Smooth muscle cell (in vitro differentiated cells): ENCODE measurements around the gene STX2. TPM values are rescaled to one million over a fixed set of nuclear protein-coding genes. Genes with fewer than 3 reads are reported as not detected.

Source experiments
- DNase-seq: peaks from one replicate; lab custom pipeline; 2025; ENCODE audit not compliant: unreplicated experiment; lab: John Stamatoyannopoulos, UW
- H2AFZ ChIP-seq: fragments of 200-600 bp; sonication (generic); 2 replicates; pipeline ENCODE4 v1.6.0; 2016; ENCODE audit warnings: antibody characterized with exemption, low read depth, mild to moderate bottlenecking
- H3F3A ChIP-seq: fragments of 200-600 bp; sonication (generic); 2 replicates; pipeline ENCODE4 v1.6.0; 2017; ENCODE audit warnings: antibody characterized with exemption, low read depth
- H3K27ac ChIP-seq: fragments of 200-600 bp; sonication (generic); 2 replicates; pipeline ENCODE4 v1.5.1; 2016; ENCODE audit warnings: low read depth, mild to moderate bottlenecking
- H3K27me3 ChIP-seq: fragments of 200-600 bp; sonication (generic); 2 replicates; pipeline ENCODE4 v1.6.1; 2016; ENCODE audit warnings: low read depth, mild to moderate bottlenecking
- H3K36me3 ChIP-seq: fragments of 200-600 bp; sonication (generic); 2 replicates; pipeline ENCODE4 v1.5.1; 2016; ENCODE audit warnings: low read depth
- H3K4me1 ChIP-seq: fragments of 200-600 bp; sonication (generic); 2 replicates; pipeline ENCODE4 v1.5.1; 2016; ENCODE audit warnings: low read depth
- H3K4me2 ChIP-seq: fragments of 200-600 bp; sonication (generic); 2 replicates; pipeline ENCODE4 v1.6.0; 2016; ENCODE audit warnings: mild to moderate bottlenecking
- H3K4me3 ChIP-seq: fragments of 200-600 bp; sonication (generic); 2 replicates; pipeline ENCODE4 v1.5.1; 2016; ENCODE audit warnings: mild to moderate bottlenecking
- H3K79me2 ChIP-seq: fragments of 200-600 bp; sonication (generic); 2 replicates; pipeline ENCODE4 v1.6.0; 2016; ENCODE audit warnings: low read depth, mild to moderate bottlenecking
- H3K9ac ChIP-seq: fragments of 200-600 bp; sonication (generic); 2 replicates; pipeline ENCODE4 v1.6.0; 2016; ENCODE audit warnings: low read depth
- H3K9me3 ChIP-seq: fragments of 200-600 bp; sonication (generic); replicated peaks from 2 replicates; pipeline ENCODE4 v1.5.1; 2016; ENCODE audit warnings: low read depth
- H4K20me1 ChIP-seq: fragments of 200-600 bp; sonication (generic); 2 replicates; pipeline ENCODE4 v1.6.0; 2016; ENCODE audit warnings: low read depth
- WGBS: methylation state at CpG from one replicate; pipeline ENCODE4 v1.1.7; 2016; ENCODE audit warnings: low lambda C conversion rate; 5-methylcytosine and 5-hydroxymethylcytosine counted together
- polyA plus RNA-seq: library from polyadenylated mRNA; unstranded; fragments of >200 nt; fragmentation: Nextera tagmentation; extraction: Ambion mirVana; gene quantifications from 2 replicates; pipeline ENCODE4 v1.2.1, GENCODE V29; 2016
- total RNA-seq: library from RNA; depleted of rRNA; stranded (reverse); fragments of >200 nt; gene quantifications from 2 replicates; pipeline ENCODE4 v1.2.3, GENCODE V29; 2014
- TF ChIP-seq, protein P1 (sequence below): fragments of 200-600 bp; sonication (generic); IDR thresholded peaks from 2 replicates; pipeline ENCODE4 v1.5.1; 2017; ENCODE audit warnings: borderline replicate concordance, mild to moderate bottlenecking, antibody characterized with exemption; ENCODE audit not compliant: insufficient read depth, poor library complexity, severe bottlenecking

The STX2 gene
- total and polyA plus RNA-seq, 2 experiments from 2014 or later = 25.3 to 32.8 TPM

DNA sequence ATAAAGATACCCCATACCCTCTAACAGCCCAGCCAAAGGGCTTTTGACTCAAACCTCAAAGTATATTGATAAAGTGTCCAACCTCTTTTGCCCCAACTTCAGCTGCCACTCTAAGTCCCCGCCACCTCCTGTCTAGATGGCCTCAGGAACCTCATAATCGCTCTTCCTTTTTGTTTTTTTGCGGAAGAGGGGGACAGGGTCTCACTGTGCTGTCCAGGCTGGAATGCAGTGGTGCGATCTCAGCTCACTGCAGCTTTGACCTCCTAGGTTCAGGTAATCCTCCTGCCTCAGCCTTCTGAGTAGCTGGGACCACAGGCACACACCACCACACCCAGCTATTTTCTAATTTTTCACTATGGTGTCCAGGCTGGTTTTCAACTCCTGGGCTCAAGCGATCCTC, 60.3 kb downstream of the STX2 start:
- Histone ChIP-seq H3K4me1 (peaks cover 9% of the 10 kb centered on the region), H3K4me3 (no peak overlapping the region), H2AFZ (no peak overlapping the region), H3K4me2 (no peak overlapping the region), H3F3A (no peaks in the 10 kb centered on the region), H3K9me3 (no peaks in the 10 kb centered on the region), H3K79me2 (no peaks in the 10 kb centered on the region), H3K9ac (no peak overlapping the region), H3K27me3 (no peaks in the 10 kb centered on the region), H3K27ac (no peak overlapping the region), H4K20me1 (peaks cover 9% of the 10 kb centered on the region), H3K36me3 (no peaks in the 10 kb centered on the region)
- 99% methylated on average over 5 of the region's 5 CpGs for WGBS
- TF ChIP-seq, protein P1, sequence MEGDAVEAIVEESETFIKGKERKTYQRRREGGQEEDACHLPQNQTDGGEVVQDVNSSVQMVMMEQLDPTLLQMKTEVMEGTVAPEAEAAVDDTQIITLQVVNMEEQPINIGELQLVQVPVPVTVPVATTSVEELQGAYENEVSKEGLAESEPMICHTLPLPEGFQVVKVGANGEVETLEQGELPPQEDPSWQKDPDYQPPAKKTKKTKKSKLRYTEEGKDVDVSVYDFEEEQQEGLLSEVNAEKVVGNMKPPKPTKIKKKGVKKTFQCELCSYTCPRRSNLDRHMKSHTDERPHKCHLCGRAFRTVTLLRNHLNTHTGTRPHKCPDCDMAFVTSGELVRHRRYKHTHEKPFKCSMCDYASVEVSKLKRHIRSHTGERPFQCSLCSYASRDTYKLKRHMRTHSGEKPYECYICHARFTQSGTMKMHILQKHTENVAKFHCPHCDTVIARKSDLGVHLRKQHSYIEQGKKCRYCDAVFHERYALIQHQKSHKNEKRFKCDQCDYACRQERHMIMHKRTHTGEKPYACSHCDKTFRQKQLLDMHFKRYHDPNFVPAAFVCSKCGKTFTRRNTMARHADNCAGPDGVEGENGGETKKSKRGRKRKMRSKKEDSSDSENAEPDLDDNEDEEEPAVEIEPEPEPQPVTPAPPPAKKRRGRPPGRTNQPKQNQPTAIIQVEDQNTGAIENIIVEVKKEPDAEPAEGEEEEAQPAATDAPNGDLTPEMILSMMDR = no peak
- DNase-seq = no peak

DNA sequence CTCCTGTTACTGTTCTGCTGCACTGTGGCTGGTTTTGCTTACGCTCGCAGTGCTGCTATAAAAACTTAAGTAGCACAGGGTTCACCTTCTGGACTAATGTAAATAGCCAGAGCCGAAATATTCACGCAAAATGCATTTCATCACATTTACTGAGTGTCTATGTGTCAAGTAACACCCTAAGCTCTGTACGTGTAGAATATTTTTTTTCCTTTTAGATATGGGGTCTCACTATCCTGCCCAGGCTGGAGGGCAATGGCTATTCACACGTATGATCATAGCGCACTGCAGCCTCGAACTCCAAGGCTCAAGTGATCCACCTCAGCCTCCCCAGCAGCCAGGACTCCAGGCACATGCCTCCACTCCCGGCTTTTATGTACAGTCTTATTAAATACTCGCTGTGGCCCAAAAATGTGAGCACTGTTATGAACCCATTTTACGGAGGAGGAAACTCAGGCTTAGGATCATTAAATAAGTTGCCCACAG, 62.2 kb downstream of the STX2 start:
- TF ChIP-seq, protein P1 = no peak
- H3K36me3 ChIP-seq = no peaks in the 10 kb centered on the region
- H3K27ac ChIP-seq = no peak overlapping the region
- no peaks in the 10 kb centered on the region for H3K79me2 ChIP-seq
- 73% methylated on average over 11 of the region's 11 CpGs for WGBS
- H3K4me2 ChIP-seq = peak overlapping the region; percentile 83
- H3K4me1 ChIP-seq = peaks cover 9% of the 10 kb centered on the region
- no peak for DNase-seq
- no peak overlapping the region for H3K9ac ChIP-seq
- no peaks in the 10 kb centered on the region for H3K9me3 ChIP-seq
- H3K27me3 ChIP-seq = no peaks in the 10 kb centered on the region
- no peak overlapping the region for H2AFZ ChIP-seq
- H3F3A ChIP-seq = no peaks in the 10 kb centered on the region
- peak overlapping the region; percentile 35 for H3K4me3 ChIP-seq
- peaks cover 9% of the 10 kb centered on the region for H4K20me1 ChIP-seq

DNA sequence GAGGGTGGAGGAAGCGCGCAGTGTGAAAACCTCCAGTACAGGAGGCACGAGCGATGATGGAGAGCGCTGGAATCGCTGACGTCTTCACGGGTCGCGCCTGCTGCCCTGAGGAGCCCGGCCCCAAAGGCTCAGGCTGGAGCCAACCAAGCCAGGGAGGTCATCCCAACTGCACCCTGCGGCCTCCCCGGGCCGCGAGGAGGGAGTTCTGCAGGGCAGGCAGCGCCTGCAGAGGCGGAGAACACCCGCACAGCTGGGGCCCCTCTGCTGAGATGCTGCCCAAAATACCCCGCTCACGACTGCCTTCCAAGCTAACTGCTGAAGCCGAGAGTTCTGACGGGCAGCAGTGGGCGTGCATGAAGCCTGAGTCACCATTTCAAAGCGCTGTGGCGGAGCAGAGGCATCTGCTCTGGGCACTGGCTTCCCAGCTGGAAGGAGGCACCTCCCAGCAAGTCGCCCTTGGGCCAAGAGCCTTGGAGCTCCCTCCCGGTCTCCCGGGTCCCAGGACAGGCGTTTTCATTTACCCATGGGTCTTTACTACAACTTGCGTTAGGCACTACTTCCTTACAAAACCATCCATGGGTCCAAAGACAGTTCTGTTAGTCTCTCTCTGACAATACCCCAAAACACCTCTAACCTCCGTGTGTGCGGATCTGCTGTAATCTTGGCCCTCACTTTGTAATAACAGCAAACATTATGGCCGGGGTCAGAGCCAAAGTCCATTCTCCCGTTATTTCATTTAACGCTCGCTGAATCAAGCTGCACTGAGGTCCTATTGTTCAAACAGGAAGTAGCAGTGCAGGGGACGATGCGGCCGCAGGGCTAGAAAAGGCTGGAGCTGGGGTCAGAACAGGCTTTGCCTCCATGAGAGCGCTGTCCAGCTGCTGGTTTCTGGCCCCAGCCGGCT, 62.8 kb downstream of the STX2 start:
- no peaks in the 10 kb centered on the region for H3K79me2 ChIP-seq
- WGBS = 6% methylated on average over 40 of the region's 41 CpGs
- peaks cover 9% of the 10 kb centered on the region for H3K4me1 ChIP-seq
- TF ChIP-seq, protein P1 = no peak
- peak overlapping the region; percentile 21 for H2AFZ ChIP-seq
- H3K27ac ChIP-seq = no peak overlapping the region
- DNase-seq = peak; percentile 44
- H4K20me1 ChIP-seq = peaks cover 9% of the 10 kb centered on the region
- H3K4me2 ChIP-seq = peak overlapping the region; percentile 83
- no peak overlapping the region for H3K9ac ChIP-seq
- H3K36me3 ChIP-seq = no peaks in the 10 kb centered on the region
- no peaks in the 10 kb centered on the region for H3K9me3 ChIP-seq
- no peaks in the 10 kb centered on the region for H3K27me3 ChIP-seq
- H3K4me3 ChIP-seq = peak overlapping the region; percentile 35
- H3F3A ChIP-seq = no peaks in the 10 kb centered on the region
